ENCODE measurements around the gene FBLL1. TPM values are rescaled to one million over a fixed set of nuclear protein-coding genes. Genes with fewer than 3 reads are reported as not detected.

Gene FBLL1
- total RNA-seq, 4 donors from 2014 or later: 0.96 TPM; not detected in 3

DNA sequence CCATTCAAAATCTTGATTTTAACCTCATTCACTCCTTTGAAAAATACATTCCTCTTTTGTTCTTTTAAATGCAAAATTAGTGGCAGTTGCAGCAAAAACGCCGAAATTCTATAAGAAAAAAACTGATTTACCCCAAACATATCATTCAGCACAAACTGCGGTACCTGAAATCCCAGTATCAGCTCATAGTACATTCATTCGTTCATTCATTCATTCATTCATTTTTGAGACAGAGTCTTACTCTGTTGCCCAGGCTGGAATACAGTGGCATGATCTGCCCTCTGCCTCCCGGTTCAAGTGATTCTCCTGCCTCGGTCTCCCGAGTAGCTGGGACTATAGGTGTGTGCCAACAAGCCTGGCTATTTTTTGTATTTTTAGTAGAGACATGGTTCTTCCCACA, 20.4 kb downstream of the FBLL1 start:
- Histone ChIP-seq H3K4me1 (no peaks in the 10 kb centered on the region), H3K9me3 (no peaks in the 10 kb centered on the region), H3K27me3 (no peaks in the 10 kb centered on the region), H3K27ac (no peak overlapping the region), H3K36me3 (peaks cover 0 to 16% (median 5%) of the 10 kb centered on the region in 4 donors), H3K4me3 (no peak overlapping the region)
- DNase-seq: no peak
- 96% methylated on average over 7 of the region's 7 CpGs for WGBS, 2 donors (ENCODE audit: low coverage in 1 of 2)
- TF ChIP-seq, protein P1, sequence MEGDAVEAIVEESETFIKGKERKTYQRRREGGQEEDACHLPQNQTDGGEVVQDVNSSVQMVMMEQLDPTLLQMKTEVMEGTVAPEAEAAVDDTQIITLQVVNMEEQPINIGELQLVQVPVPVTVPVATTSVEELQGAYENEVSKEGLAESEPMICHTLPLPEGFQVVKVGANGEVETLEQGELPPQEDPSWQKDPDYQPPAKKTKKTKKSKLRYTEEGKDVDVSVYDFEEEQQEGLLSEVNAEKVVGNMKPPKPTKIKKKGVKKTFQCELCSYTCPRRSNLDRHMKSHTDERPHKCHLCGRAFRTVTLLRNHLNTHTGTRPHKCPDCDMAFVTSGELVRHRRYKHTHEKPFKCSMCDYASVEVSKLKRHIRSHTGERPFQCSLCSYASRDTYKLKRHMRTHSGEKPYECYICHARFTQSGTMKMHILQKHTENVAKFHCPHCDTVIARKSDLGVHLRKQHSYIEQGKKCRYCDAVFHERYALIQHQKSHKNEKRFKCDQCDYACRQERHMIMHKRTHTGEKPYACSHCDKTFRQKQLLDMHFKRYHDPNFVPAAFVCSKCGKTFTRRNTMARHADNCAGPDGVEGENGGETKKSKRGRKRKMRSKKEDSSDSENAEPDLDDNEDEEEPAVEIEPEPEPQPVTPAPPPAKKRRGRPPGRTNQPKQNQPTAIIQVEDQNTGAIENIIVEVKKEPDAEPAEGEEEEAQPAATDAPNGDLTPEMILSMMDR (IDR thresholded peaks at IDR 0.05): no peak
- no peak for TF ChIP-seq EP300 (IDR thresholded peaks at IDR 0.05; ENCODE audit: low read depth)
- no peak for TF ChIP-seq POLR2A (IDR thresholded peaks at IDR 0.05)
- no peak for TF ChIP-seq POLR2AphosphoS5 (IDR thresholded peaks at IDR 0.05)
- intact Hi-C loops (cut with DNase I; ENCODE audit: low total_unique reads): no loop called here
- in situ Hi-C loops (cut with MboI; ENCODE audit: low pct_ligation_motif_present in 1 of 4, low pct_unique_long_range_greater_than_20kb in 1 of 4, low sequenced_read_pairs in 3 of 4): no loop called here

DNA sequence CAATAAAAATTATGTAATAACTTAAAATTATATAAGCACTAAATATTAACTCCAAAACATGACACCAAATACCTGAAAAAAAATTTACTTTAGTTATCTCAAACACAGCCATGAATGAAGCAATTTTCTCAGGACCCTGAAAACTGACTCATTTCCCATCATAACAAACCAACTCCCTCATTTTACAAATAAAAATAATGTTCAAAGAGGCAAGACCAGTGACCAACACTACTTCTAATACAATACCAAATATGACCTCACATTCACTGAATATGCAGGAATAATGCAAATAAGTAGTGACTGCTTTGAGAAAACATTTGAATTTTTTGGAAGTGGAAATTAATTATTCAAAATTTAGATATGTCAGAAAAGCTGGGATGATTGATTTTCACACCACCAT, 21.6 kb downstream of the FBLL1 start:
- no peak for DNase-seq
- no peaks in the 10 kb centered on the region for H3K9me3 ChIP-seq
- peaks cover 0 to 14% (median 5%) of the 10 kb centered on the region in 4 donors for H3K36me3 ChIP-seq
- intact Hi-C loops (cut with DNase I; ENCODE audit: low total_unique reads): no loop called here
- H3K27me3 ChIP-seq: no peaks in the 10 kb centered on the region
- TF ChIP-seq POLR2AphosphoS5 (IDR thresholded peaks at IDR 0.05) (no peak), EP300 (IDR thresholded peaks at IDR 0.05; ENCODE audit: low read depth) (no peak), POLR2A (IDR thresholded peaks at IDR 0.05) (no peak)
- TF ChIP-seq, protein P1 (IDR thresholded peaks at IDR 0.05): no peak
- H3K4me3 ChIP-seq: no peak overlapping the region
- in situ Hi-C loops (cut with MboI; ENCODE audit: low pct_ligation_motif_present in 1 of 4, low pct_unique_long_range_greater_than_20kb in 1 of 4, low sequenced_read_pairs in 3 of 4): no loop called here
- no peaks in the 10 kb centered on the region for H3K4me1 ChIP-seq
- no peak overlapping the region for H3K27ac ChIP-seq

DNA sequence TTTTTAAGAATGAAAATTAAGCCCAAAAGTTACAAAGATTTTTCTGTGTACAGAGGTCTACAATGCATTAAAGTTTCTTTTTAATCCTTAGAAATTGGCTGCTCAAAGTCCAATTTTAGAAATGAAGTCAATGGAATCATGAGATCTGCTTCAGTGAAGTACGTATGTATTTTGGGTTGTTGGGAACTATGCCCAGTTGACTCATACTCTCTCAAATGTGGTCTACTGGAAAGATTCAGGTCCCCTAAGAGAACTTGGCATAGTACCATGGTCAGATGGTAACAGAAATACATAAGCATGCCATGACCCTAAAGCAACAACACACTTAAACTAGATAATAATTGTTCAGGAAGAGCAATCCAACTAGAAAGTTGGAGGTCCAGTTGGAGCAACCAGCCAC, 23.0 kb downstream of the FBLL1 start:
- Histone ChIP-seq H3K36me3 (peaks cover 0 to 20% (median 9%) of the 10 kb centered on the region in 4 donors), H3K27me3 (no peaks in the 10 kb centered on the region), H3K27ac (no peak overlapping the region), H3K9me3 (no peaks in the 10 kb centered on the region), H3K4me1 (no peaks in the 10 kb centered on the region), H3K4me3 (no peak overlapping the region)
- WGBS, 2 donors (ENCODE audit: low coverage in 1 of 2): 70% methylated on average over 1 of the region's 1 CpG; no CpG with 5 or more reads in 1 of the 2 donors
- DNase-seq: no peak
- in situ Hi-C loops (cut with MboI; ENCODE audit: low pct_ligation_motif_present in 1 of 4, low pct_unique_long_range_greater_than_20kb in 1 of 4, low sequenced_read_pairs in 3 of 4) (no loop called here), intact Hi-C loops (cut with DNase I; ENCODE audit: low total_unique reads) (no loop called here)
- TF ChIP-seq, protein P1 (IDR thresholded peaks at IDR 0.05): no peak

DNA sequence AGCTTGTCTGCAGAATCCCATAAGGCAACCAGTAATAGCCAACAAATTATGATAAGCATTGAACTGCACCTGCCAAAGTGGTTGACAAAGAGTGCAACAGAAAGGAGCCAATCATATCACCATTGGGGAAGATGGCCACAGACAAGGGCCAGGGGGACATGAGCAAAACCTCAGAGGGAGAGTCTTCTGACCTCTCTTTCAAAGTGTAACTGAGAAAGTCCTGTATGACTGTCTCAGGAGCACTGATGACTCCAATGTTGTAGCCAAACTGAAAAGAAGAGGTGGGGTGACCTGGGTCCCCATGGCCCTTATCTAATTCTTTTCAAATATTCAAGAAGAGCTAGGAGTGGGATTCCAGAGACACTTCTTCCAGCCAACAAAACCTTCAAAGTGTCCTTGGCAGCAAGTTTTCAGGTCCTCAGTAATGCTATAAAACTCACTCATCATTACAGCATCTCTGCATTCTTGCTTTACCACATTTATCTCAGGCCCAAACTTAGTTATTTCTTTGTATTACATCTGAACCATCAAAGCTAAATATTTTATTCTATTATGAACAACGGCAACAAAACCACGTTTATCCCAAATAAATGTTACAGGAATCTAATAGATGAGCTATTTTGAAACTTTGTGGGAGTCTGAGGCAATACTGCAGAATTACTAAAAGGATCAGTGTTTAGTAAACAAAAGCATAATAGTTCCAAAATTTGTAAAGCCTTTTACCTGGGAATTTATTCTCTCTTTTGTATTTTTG, 24.4 kb downstream of the FBLL1 start:
- in situ Hi-C loops (cut with MboI; ENCODE audit: low pct_ligation_motif_present in 1 of 4, low pct_unique_long_range_greater_than_20kb in 1 of 4, low sequenced_read_pairs in 3 of 4): no loop called here
- intact Hi-C loops (cut with DNase I; ENCODE audit: low total_unique reads): no loop called here

More for the DNA sequence above, 24.4 kb downstream of the FBLL1 start:
- Histone ChIP-seq H3K9me3 (no peaks in the 10 kb centered on the region), H3K27me3 (no peaks in the 10 kb centered on the region), H3K36me3 (peaks cover 0 to 30% (median 11%) of the 10 kb centered on the region in 4 donors), H3K4me1 (no peaks in the 10 kb centered on the region), H3K27ac (no peak overlapping the region), H3K4me3 (no peak overlapping the region)
- DNase-seq: no peak
- TF ChIP-seq EP300 (IDR thresholded peaks at IDR 0.05; ENCODE audit: low read depth): no peak
- no peak for TF ChIP-seq POLR2A (IDR thresholded peaks at IDR 0.05)
- TF ChIP-seq, protein P1 (IDR thresholded peaks at IDR 0.05): no peak
- no peak for TF ChIP-seq POLR2AphosphoS5 (IDR thresholded peaks at IDR 0.05)
- WGBS, 2 donors (ENCODE audit: low coverage in 1 of 2): 85 to 96% methylated on average over 2 of the region's 2 CpGs
